Astrocyte of the cerebellum (primary cell): Measurements from ENCODE around the gene SYDE1.
A peak's percentile ranks its signal among the peaks of the same experiment; 100 is the strongest.

Source experiments
- DNase-seq: peaks from one replicate; pipeline ENCODE4 v3.0.0-alpha.2; 2011; ENCODE audit warnings: low read depth
- H3K4me3 ChIP-seq: 2 replicates; pipeline ENCODE4 v1.5.1; 2011; ENCODE audit warnings: mild to moderate bottlenecking, low read depth, low read length, moderate library complexity
- in situ Hi-C: cut with HindIII; loops from 2 replicates; pipeline ENCODE4 v1.10.0; 2017; ENCODE audit warnings: low sequenced_read_pairs
- TF ChIP-seq, protein P1 (sequence below): IDR thresholded peaks from 2 replicates; pipeline ENCODE4 v1.5.1; 2012; ENCODE audit warnings: low read length, low read depth, moderate library complexity, mild to moderate bottlenecking; ENCODE audit errors: missing control alignments

The SYDE1 gene

DNA sequence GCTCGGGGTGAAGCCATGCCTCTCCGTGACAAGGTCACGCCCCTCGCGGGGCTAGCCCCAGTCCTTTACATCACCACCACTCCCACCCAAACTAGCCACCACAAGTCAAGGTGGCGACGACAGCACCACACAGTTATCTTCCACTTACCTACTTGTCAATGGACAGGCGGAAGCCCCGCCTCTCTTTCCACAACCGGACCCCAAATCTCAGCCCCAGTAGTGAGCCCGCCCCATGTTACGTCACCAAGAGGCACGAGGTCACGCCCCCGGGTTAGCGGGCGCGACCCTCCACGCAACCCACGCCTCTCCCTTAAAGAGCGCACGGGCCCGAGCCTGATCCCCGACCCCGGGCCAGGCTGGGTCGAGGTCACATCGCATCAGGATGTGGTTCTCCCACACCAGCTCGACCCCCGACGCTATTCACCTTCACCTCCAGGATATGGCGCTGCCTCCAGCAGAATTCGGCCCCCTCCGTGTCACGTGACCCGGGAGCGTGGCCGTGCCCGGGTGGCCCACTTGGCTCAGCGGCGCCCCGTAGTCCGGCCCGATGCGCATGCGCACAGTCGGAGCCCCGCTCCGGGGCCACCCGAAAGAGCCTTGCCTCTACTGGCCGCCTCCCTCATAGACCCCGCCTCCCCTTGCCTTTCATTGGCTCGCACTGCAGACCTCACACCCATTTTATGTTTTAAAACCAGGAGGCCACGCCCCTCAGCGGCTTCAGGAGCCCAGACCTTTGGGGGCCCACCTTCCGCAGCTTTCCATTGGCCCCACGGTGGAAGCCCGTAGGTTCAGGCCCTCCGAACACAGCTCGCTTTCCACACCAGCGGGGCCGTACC is 18.2 kb downstream of the SYDE1 start:
- in situ Hi-C loops, result no loop called here
- TF ChIP-seq, protein P1, sequence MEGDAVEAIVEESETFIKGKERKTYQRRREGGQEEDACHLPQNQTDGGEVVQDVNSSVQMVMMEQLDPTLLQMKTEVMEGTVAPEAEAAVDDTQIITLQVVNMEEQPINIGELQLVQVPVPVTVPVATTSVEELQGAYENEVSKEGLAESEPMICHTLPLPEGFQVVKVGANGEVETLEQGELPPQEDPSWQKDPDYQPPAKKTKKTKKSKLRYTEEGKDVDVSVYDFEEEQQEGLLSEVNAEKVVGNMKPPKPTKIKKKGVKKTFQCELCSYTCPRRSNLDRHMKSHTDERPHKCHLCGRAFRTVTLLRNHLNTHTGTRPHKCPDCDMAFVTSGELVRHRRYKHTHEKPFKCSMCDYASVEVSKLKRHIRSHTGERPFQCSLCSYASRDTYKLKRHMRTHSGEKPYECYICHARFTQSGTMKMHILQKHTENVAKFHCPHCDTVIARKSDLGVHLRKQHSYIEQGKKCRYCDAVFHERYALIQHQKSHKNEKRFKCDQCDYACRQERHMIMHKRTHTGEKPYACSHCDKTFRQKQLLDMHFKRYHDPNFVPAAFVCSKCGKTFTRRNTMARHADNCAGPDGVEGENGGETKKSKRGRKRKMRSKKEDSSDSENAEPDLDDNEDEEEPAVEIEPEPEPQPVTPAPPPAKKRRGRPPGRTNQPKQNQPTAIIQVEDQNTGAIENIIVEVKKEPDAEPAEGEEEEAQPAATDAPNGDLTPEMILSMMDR, result no peak
- peak overlapping the region; percentile 93 for H3K4me3 ChIP-seq
- DNase-seq, result peak; percentile 91

DNA sequence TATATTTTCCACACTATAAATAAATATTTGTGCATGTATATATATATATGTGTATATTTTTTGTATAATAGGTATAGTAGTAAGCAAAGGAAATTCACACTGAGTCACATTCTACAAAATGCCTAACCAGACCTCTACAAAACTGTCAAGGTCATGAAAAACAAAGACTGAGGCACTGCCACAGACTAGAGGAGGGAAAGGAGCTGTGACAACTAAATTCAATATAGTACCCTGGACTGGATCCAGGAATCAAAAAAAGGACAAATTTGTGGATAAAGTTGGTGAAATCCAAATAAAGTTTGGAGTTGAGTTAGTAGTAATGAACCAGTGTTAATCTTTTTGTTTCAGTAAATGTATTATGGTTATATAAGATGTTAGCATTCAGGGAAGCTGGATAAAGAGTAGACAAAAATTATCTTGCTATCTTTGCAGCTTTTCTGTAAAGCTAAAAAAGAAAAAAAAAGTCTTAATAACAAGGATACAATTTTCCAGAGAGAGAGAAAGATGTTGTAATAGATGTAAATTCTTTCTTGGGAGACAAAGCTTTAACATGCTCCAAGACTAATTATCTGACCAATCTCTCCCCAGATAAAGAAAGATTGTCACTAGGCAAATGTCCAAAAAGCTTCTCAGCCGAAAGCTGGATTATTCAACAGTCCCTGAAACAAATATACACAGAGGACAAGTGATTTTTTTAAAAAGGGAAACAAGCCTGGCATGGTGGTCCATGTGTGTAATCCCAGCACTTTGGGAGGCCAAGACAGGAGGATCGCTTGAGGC is 19.1 kb downstream of the SYDE1 start:
- H3K4me3 ChIP-seq, result peak overlapping the region; percentile 93
- DNase-seq, result no peak
- in situ Hi-C loops, result no loop called here
- TF ChIP-seq, protein P1, result no peak

DNA sequence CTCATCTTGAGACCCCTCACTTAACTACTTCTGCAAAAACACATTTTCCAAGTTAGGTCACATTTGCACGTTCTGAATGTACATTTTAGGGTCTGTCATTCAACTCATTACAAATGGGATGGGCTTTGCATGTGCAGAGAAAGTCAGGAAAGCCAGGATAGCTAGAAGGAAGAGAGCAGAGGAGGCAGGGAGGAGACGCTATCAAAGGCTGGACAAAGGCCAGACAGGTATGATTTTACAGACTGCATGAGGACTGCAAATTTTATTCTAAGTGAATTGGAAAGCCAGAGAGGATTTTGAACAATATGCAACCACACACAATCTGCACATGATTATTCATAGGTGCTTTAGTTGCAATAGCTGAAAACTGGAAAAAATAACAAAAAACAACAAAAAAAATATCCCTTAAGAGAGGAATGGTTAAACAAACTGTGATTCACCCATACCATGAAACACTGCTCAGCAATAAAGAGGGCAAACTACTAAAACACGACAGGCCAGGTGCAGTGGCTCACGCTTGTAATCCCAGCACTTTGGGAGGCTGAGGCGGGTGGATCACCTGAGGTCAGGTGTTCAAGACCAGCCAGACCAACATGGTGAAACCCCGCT is 21.1 kb downstream of the SYDE1 start:
- in situ Hi-C loops, result no loop called here
- TF ChIP-seq, protein P1, result no peak
- no peak for DNase-seq
- no peak overlapping the region for H3K4me3 ChIP-seq

DNA sequence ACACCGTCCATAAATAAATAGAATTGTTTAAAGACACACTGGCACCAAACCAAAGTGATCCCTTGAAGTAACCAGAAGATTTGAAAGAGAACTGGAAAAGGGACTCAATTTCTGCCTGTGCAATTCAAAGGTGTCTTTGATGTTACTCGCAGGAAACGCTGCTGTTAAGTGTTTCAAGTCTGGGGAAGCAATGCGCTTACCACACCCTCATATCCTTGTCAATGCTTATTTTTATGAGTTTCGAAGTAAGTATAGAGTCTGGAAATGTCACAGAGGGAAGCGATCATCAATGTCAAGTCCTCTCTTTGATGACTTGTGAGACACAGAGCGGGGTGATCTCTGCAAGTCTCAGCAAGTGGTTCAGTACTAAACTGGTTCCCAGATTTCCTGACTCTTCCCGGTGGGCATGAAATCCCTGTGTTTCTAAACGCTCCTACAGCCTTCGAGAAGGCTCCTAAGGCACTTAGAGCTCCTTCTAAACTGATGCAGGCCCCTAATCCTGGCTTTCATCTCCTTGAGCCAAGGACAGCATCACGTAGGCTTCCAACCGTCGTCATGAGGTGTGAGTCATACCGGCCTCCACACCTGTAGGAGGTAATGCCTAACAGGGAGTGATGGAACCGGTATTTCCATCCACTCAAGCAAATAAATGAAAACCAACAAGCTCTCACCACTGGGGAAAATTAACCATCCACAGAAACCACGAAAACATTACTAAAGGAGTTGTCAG is 22.8 kb downstream of the SYDE1 start:
- in situ Hi-C loops, result no loop called here
- no peak overlapping the region for H3K4me3 ChIP-seq
- TF ChIP-seq, protein P1, result no peak
- no peak for DNase-seq

DNA sequence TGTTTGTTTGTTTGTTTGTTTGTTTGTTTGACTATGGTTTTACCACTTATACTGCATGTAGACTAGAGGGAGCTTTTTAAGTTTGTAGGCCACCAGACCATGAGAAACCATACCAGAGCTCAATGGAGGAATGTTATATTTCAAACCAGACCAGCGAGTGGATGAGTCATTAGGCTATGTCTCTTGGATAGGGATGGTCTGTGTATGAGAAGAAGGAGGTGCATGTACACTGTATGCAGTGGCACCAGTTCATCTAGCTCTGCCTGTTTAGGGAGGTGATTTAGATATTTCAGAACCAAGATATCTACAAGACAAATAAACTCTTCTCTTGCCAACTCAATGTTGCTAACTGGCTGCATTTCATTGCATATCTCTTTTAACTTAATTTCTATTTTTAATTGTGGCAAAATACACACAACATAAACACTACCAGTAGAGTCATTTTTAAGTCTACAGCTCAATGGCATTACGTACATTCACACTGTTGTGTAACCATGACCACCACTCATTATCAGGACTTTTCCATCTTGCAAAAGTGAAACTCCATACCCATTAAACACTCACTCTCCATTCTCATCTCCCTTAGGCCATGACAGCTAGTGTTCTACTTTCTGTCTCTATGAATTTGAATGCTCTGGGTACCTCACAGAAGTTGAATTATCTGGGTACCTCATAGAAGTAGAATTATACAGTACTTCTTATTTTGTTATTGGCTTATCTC is 29.2 kb downstream of the SYDE1 start:
- in situ Hi-C loops, result no loop called here

More for the DNA sequence above, 29.2 kb downstream of the SYDE1 start:
- H3K4me3 ChIP-seq, result no peak overlapping the region
- TF ChIP-seq, protein P1, result no peak
- no peak for DNase-seq
